GM19455 (cell line): ENCODE results near the gene PRRX1.

ENCODE experiments used
- ATAC-seq: cut with Tn5 transposase; IDR thresholded peaks from one replicate; pipeline ENCODE4 v1.9.1; 2021; ENCODE audit not compliant: unreplicated experiment

PRRX1 gene

GRCh38 chr1:170714938-170715337 is 51.0 kb downstream of the PRRX1 start:
- no peak for ATAC-seq

- no peak for ATAC-seq
These were observed 53.0 kb downstream of the PRRX1 start for GRCh38 chr1:170716835-170717429.

GRCh38 chr1:170720661-170721060 is 56.7 kb downstream of the PRRX1 start:
- ATAC-seq: no peak

GRCh38 chr1:170721621-170722020 is 57.7 kb downstream of the PRRX1 start:
- ATAC-seq: no peak

- no peak for ATAC-seq
These were observed 59.6 kb downstream of the PRRX1 start for GRCh38 chr1:170723518-170723917.

GRCh38 chr1:170725326-170725725 is 61.4 kb downstream of the PRRX1 start:
- no peak for ATAC-seq

- ATAC-seq: no peak
These were observed 64.0 kb downstream of the PRRX1 start for GRCh38 chr1:170727963-170728362.

- ATAC-seq: no peak
These were observed 65.5 kb downstream of the PRRX1 start for GRCh38 chr1:170729225-170730002.

GRCh38 chr1:170730014-170730413 is 66.1 kb downstream of the PRRX1 start:
- no peak for ATAC-seq

- no peak for ATAC-seq
These were observed 66.5 kb downstream of the PRRX1 start for GRCh38 chr1:170730438-170730837.

- no peak for ATAC-seq
These were observed 67.8 kb downstream of the PRRX1 start for GRCh38 chr1:170731566-170732251.

- no peak for ATAC-seq
These were observed 68.3 kb downstream of the PRRX1 start for GRCh38 chr1:170732252-170732588.

GRCh38 chr1:170734412-170735175 is 70.7 kb downstream of the PRRX1 start:
- ATAC-seq: no peak

- no peak for ATAC-seq
These were observed 71.7 kb downstream of the PRRX1 start for GRCh38 chr1:170735366-170736263.

GRCh38 chr1:170739803-170740202 is 75.9 kb downstream of the PRRX1 start:
- no peak for ATAC-seq

- ATAC-seq: no peak
These were observed 77.7 kb downstream of the PRRX1 start for GRCh38 chr1:170741678-170742077.

- ATAC-seq: no peak
These were observed 78.7 kb downstream of the PRRX1 start for GRCh38 chr1:170742600-170742999.

GRCh38 chr1:170743083-170743482 is 79.2 kb downstream of the PRRX1 start:
- ATAC-seq: no peak

- no peak for ATAC-seq
These were observed 85.6 kb downstream of the PRRX1 start for GRCh38 chr1:170749549-170749948.

GRCh38 chr1:170749959-170750358 is 86.0 kb downstream of the PRRX1 start:
- no peak for ATAC-seq
